Endothelial cell of umbilical vein (primary cell): ENCODE results near the gene U2AF1. TPM values are rescaled to one million over a fixed set of nuclear protein-coding genes. Genes with fewer than 3 reads are reported as not detected.
"Not testable (repeated sequence)": the region's sequence is repeated elsewhere in the genome, so short reads cannot be mapped to it uniquely, and the experiment has no call there.

Source experiments
- BruUV-seq: library from RNA; stranded (reverse); fragments of 400-500 nt; replicated peaks from 2 replicates; lab custom pipeline; 2021; lab: Mats Ljungman, UMichigan
- CTCF ChIA-PET: fragments of 300-600, 350-600 bp; sonication (Branson Sonifier 250); formaldehyde crosslinking; loops from one replicate; lab custom pipeline; 2021; ENCODE audit warnings: antibody characterized with exemption, inconsistent platforms; lab: Charles Lee
- POLR2A ChIA-PET: fragments of 300-600, 350-600 bp; sonication (Branson Sonifier 250); formaldehyde crosslinking; loops from one replicate; lab custom pipeline; 2021; ENCODE audit warnings: antibody characterized with exemption, inconsistent platforms; lab: Charles Lee
- DNase-seq: peaks from one replicate; pipeline ENCODE4 v3.0.0-alpha.2; 2011; ENCODE audit warnings: low read depth, low spot score
- FAIRE-seq: peaks from 2 replicates; lab custom pipeline; 2011; peaks lifted over from hg19 to GRCh38; lab: Jason Lieb, UNC
- H2AFZ ChIP-seq: 2 replicates; pipeline ENCODE4 v1.6.0; 2012; ENCODE audit warnings: low read depth, low read length, control low read depth, inconsistent platforms
- H3K27ac ChIP-seq: 2 replicates; pipeline ENCODE4 v1.5.1; 2011; ENCODE audit warnings: low read depth, mild to moderate bottlenecking, control low read depth, low read length, moderate library complexity; ENCODE audit not compliant: insufficient read depth
- H3K27me3 ChIP-seq, 2 experiments: 2 replicates each; pipeline versions ENCODE4 v1.6.0 to v1.6.1; 2011; ENCODE audit warnings: low read length in 2 of 2, mixed read lengths in 1 of 2; ENCODE audit not compliant: control insufficient read depth in 2 of 2, insufficient read depth in 2 of 2
- H3K36me3 ChIP-seq, 2 experiments: 2 replicates in 1 of 2; 3 replicates in 1 of 2; pipeline ENCODE4 v1.5.1; 2011; ENCODE audit warnings: low read length in 2 of 2, mild to moderate bottlenecking in 1 of 2, moderate library complexity in 1 of 2; ENCODE audit not compliant: control insufficient read depth in 2 of 2, insufficient read depth in 2 of 2; ENCODE audit errors: extremely low read depth in 1 of 2
- H3K4me1 ChIP-seq: 3 replicates; pipeline ENCODE4 v1.5.1; 2011; ENCODE audit warnings: mild to moderate bottlenecking, low read length; ENCODE audit not compliant: control insufficient read depth, insufficient read depth; ENCODE audit errors: extremely low read depth
- H3K4me2 ChIP-seq: 2 replicates; pipeline ENCODE4 v1.6.1; 2011; ENCODE audit warnings: low read length, control low read depth, mixed read lengths; ENCODE audit not compliant: insufficient read depth
- H3K4me3 ChIP-seq, 3 experiments: fragments of 200-600 bp in 1 of 3; sonication (generic), shearing (Covaris generic) in 1 of 3; replicated peaks in 1 of 3; 2 replicates each; pipeline ENCODE4 v1.5.1; 2011 to 2016; ENCODE audit warnings: control low read depth in 3 of 3, low read length in 3 of 3, mild to moderate bottlenecking in 2 of 3, inconsistent platforms in 1 of 3, low read depth in 1 of 3, moderate library complexity in 1 of 3; ENCODE audit not compliant: insufficient read depth in 1 of 3
- H3K79me2 ChIP-seq: 2 replicates; pipeline ENCODE4 v1.6.0; 2012; ENCODE audit warnings: low read length, inconsistent platforms; ENCODE audit not compliant: control insufficient read depth, insufficient read depth
- H3K9ac ChIP-seq: replicated peaks from 2 replicates; pipeline ENCODE3; 2011; ENCODE audit warnings: low read length, control low read depth; ENCODE audit not compliant: insufficient read depth; ENCODE audit errors: extremely low read depth
- H3K9me1 ChIP-seq: replicated peaks from 3 replicates; pipeline ENCODE4 v1.6.0; 2011; ENCODE audit warnings: mild to moderate bottlenecking, low read length; ENCODE audit not compliant: control insufficient read depth, insufficient read depth; ENCODE audit errors: extremely low read depth
- H3K9me3 ChIP-seq: replicated peaks from 2 replicates; pipeline ENCODE4 v1.5.1; 2012; ENCODE audit warnings: low read length, inconsistent platforms; ENCODE audit not compliant: control insufficient read depth, insufficient read depth
- H4K20me1 ChIP-seq: replicated peaks from 2 replicates; pipeline ENCODE3; 2011; ENCODE audit warnings: mild to moderate bottlenecking, low read length; ENCODE audit not compliant: control insufficient read depth, insufficient read depth; ENCODE audit errors: extremely low read depth
- dilution Hi-C: fragments of 300-500 bp; cut with MboI; formaldehyde crosslinking; loops from one replicate; pipeline ENCODE4 v1.15.0; 2019; ENCODE audit warnings: low sequenced_read_pairs; ENCODE audit not compliant: extremely low pct_ligation_motif_present
- intact Hi-C: fragments of 100-400 bp; cut with micrococcal nuclease; formaldehyde crosslinking; loops from one replicate; pipeline ENCODE4 v1.10.0; 2022
- polyA plus RNA-seq, 4 experiments: library from polyadenylated mRNA; depleted of rRNA in 3 of 4; stranded (reverse) in 3 of 4; unstranded in 1 of 4; fragments of >200 nt; gene quantifications; 2 replicates each; pipeline versions ENCODE4 v1.2.1 to v1.2.3, GENCODE V29; 2011 to 2012; ENCODE audit warnings: missing spikeins in 1 of 4
- total RNA-seq: library from RNA; stranded (reverse); gene quantifications from 2 replicates; pipeline ENCODE4 v1.2.3, GENCODE V29; 2021

The U2AF1 gene
- total and polyA plus RNA-seq, 2 donors (not counting 3 experiments of a cell fraction or from before 2014, with no cell fraction given), result 49.5 to 89.8 TPM

DNA sequence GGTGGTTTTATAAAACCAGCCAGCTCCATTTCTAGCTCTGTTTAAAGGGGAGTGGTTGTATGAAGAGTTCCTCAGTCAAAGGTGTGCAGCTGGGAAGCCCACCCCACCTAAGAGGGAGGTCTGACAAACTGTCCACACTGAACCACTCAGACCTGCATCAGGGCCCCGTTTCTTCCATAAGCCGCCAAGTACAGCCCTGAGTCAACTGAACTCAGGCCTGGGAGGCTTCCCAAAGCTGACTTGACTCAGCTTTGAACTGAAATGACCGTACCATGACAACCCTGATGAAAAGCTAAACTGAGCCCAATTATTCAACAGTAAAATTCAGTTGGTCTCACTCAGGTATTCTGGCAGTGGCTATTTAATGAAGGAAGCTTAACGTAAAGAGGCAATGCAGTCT, 5.1 kb downstream of the U2AF1 start:
- H3K79me2 ChIP-seq, H3K36me3 ChIP-seq, BruUV-seq, intact Hi-C loops, H3K9me1 ChIP-seq, H3K9me3 ChIP-seq, POLR2A ChIA-PET, H3K4me2 ChIP-seq, H3K27ac ChIP-seq, dilution Hi-C loops, H3K9ac ChIP-seq, CTCF ChIA-PET, H3K4me3 ChIP-seq, H4K20me1 ChIP-seq, H2AFZ ChIP-seq, DNase-seq, H3K27me3 ChIP-seq, FAIRE-seq, H3K4me1 ChIP-seq: not testable (repeated sequence)

DNA sequence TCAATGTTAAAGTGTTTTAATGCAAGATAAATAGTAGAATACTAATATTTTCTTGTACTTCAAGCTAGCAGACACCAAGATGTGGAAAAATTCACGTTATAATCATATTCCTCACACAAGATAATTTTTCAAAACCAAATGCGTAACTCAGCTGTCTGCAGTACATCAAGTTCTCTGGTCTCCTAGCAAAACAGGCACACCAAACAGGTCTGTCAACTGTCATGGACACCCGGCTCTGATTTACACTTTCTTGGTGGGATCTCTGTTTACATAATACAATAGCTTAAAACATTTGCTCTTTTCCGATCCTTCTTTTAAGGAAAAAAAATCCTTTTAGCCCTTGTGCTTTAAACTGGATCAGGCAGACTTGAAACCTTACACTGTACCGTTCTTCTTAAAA, 5.7 kb downstream of the U2AF1 start:
- dilution Hi-C loops, H3K9me1 ChIP-seq, H3K79me2 ChIP-seq, H3K4me2 ChIP-seq, H2AFZ ChIP-seq, H3K4me1 ChIP-seq, H3K4me3 ChIP-seq, H3K36me3 ChIP-seq, H3K9ac ChIP-seq, intact Hi-C loops, DNase-seq, POLR2A ChIA-PET, H3K27me3 ChIP-seq, H3K9me3 ChIP-seq, CTCF ChIA-PET, H4K20me1 ChIP-seq, FAIRE-seq, BruUV-seq, H3K27ac ChIP-seq: not testable (repeated sequence)

DNA sequence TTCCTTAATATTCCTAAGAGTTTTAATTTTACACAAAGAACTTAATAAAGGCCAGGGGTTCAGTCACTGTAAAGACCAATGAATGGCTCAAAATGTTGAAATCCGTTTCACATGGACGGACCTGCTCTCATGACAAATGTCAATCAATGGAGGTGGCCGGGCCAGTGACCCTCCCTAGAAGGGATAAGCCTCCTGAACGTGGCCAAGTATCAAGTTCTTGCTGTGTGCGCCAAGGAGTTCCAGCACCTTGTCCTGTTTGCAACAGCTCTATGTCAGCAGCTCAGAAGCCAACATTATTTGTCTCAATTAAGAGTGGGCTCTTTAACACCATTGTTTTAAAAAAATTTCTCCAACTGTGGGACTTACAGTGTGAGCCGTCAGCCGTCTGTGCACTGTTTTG, 6.4 kb downstream of the U2AF1 start:
- dilution Hi-C loops, H3K36me3 ChIP-seq, H3K79me2 ChIP-seq, H4K20me1 ChIP-seq, H3K4me3 ChIP-seq, FAIRE-seq, H2AFZ ChIP-seq, H3K9me3 ChIP-seq, H3K27me3 ChIP-seq, BruUV-seq, H3K9me1 ChIP-seq, H3K9ac ChIP-seq, CTCF ChIA-PET, DNase-seq, H3K27ac ChIP-seq, POLR2A ChIA-PET, H3K4me2 ChIP-seq, intact Hi-C loops, H3K4me1 ChIP-seq: not testable (repeated sequence)

DNA sequence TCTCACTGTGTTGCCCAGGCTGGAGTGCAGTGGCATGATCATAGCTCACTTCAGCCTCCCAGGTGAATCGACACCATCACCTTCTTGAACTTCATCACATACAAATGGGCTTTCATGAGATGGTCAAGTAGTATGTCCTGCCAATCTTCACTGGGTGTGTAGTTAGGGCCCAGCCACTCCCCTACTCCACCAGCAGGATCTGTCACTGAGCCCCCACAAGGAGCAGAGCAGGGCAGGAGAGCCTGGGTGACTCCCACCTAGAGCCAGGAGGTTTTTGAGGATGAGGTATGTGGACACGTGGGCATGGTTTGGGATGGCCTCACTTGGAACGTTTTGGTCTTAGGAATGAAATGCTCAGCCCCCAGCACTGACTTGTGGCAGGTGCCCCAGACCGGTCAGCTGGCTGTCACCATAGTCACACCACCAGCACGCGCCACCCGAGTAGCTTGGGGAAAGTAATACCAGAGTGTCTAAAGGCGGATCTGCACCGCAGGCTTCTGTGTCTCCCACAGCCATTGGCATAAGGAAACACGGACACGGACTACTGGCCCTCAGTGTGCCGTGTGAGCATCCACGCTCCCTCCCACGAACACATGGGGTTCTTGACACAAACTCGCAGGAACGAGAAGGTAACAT, 15.3 kb downstream of the U2AF1 start:
- H4K20me1 ChIP-seq, CTCF ChIA-PET, H3K4me3 ChIP-seq, H3K79me2 ChIP-seq, BruUV-seq, H3K27me3 ChIP-seq, H3K4me1 ChIP-seq, FAIRE-seq, DNase-seq, dilution Hi-C loops, POLR2A ChIA-PET, H3K4me2 ChIP-seq, H3K36me3 ChIP-seq, H2AFZ ChIP-seq, H3K9me1 ChIP-seq, H3K9me3 ChIP-seq, H3K27ac ChIP-seq, H3K9ac ChIP-seq, intact Hi-C loops: not testable (repeated sequence)
